GM12878 (cell line): ENCODE data around the gene HS6ST3. TPM values are rescaled to one million over a fixed set of nuclear protein-coding genes. Genes with fewer than 3 reads are reported as not detected.

Experiments used
- ATAC-seq: fragments of 200-7000 bp; cut with Tn5 transposase; 3 replicates; pipeline ENCODE4 v1.9.1; 2020; ENCODE audit warnings: mild to moderate bottlenecking, moderate library complexity
- BruUV-seq: library from RNA; stranded (reverse); fragments of 400-500 nt; replicated peaks from 2 replicates; lab custom pipeline; 2021; lab: Mats Ljungman, UMichigan
- CTCF ChIA-PET: fragments of 300-600 bp; sonication (Branson Sonifier 250); formaldehyde crosslinking; extraction: SDS; loops from one replicate; lab custom pipeline; 2021; ENCODE audit warnings: inconsistent platforms; lab: Yijun Ruan, JAX
- POLR2A ChIA-PET: fragments of 350-600 bp; formaldehyde crosslinking; extraction: SDS; loops from one replicate; lab custom pipeline; 2021; ENCODE audit warnings: inconsistent platforms; lab: Charles Lee
- RAD21 ChIA-PET: fragments of 300-600 bp; sonication (Branson Sonifier 250); formaldehyde crosslinking; loops from one replicate; lab custom pipeline; 2023; ENCODE audit warnings: antibody characterized with exemption; ENCODE audit not compliant: unreplicated experiment; lab: Charles Lee
- SMC1A ChIA-PET: fragments of 300-600 bp; sonication (Branson Sonifier 250); formaldehyde crosslinking; loops from one replicate; lab custom pipeline; 2023; ENCODE audit not compliant: unreplicated experiment, uncharacterized antibody; lab: Charles Lee
- DNase-seq: peaks from one replicate; pipeline ENCODE4 v3.0.0-alpha.2; 2011; ENCODE audit warnings: low read depth, low spot score
- FAIRE-seq: peaks from 3 replicates; lab custom pipeline; 2011; peaks lifted over from hg19 to GRCh38; lab: Jason Lieb, UNC
- H2AFZ ChIP-seq: 2 replicates; pipeline ENCODE4 v1.6.0; 2011; ENCODE audit warnings: low read depth, low read length, control low read depth; ENCODE audit not compliant: control insufficient read depth
- H3K27ac ChIP-seq: 2 replicates; pipeline ENCODE4 v1.5.1; 2011; ENCODE audit warnings: control low read depth; ENCODE audit not compliant: control insufficient read depth, insufficient read depth
- H3K27me3 ChIP-seq, 2 experiments: replicated peaks in 1 of 2; 2 replicates each; pipeline versions ENCODE4 v1.6.0 to v1.6.1; 2011; ENCODE audit warnings: low read length in 1 of 2; ENCODE audit not compliant: control insufficient read depth in 2 of 2, insufficient read depth in 2 of 2
- H3K36me3 ChIP-seq, 2 experiments: 2 replicates each; pipeline ENCODE4 v1.5.1; 2011; ENCODE audit warnings: low read length in 1 of 2; ENCODE audit not compliant: control insufficient read depth in 2 of 2, insufficient read depth in 2 of 2
- H3K4me1 ChIP-seq: 2 replicates; pipeline ENCODE4 v1.6.1; 2011; ENCODE audit warnings: mild to moderate bottlenecking, low read length, moderate library complexity, mixed read lengths; ENCODE audit not compliant: control insufficient read depth, insufficient read depth
- H3K4me2 ChIP-seq: 2 replicates; pipeline ENCODE4 v1.6.0; 2011; ENCODE audit warnings: control low read depth; ENCODE audit not compliant: control insufficient read depth, insufficient read depth
- H3K4me3 ChIP-seq: fragments of 200-600 bp; sonication (generic); 2 replicates; pipeline ENCODE4 v1.5.1; 2016
- H3K79me2 ChIP-seq: 2 replicates; pipeline ENCODE4 v1.6.0; 2011; ENCODE audit warnings: low read length; ENCODE audit not compliant: control insufficient read depth, insufficient read depth
- H3K9ac ChIP-seq: 2 replicates; pipeline ENCODE4 v1.8.0; 2011; ENCODE audit warnings: low read length, control low read depth, mixed read lengths; ENCODE audit not compliant: control insufficient read depth, insufficient read depth
- H3K9me3 ChIP-seq: replicated peaks from 3 replicates; pipeline ENCODE4 v1.5.1; 2011; ENCODE audit warnings: mild to moderate bottlenecking, low read length; ENCODE audit not compliant: control insufficient read depth, insufficient read depth
- H4K20me1 ChIP-seq: 2 replicates; pipeline ENCODE4 v1.6.0; 2011; ENCODE audit not compliant: control insufficient read depth, insufficient read depth
- CTCF ChIP-seq, 3 experiments: IDR thresholded peaks in 2 of 3; conservative IDR thresholded peaks in 1 of 3; 2 replicates each; pipeline ENCODE4 v1.5.1; 2011; ENCODE audit warnings: low read depth in 3 of 3, low read length in 3 of 3, mild to moderate bottlenecking in 3 of 3, control low read depth in 2 of 3, moderate library complexity in 2 of 3, inconsistent platforms in 1 of 3, mixed read lengths in 1 of 3; ENCODE audit not compliant: control insufficient read depth in 2 of 3, insufficient read depth in 1 of 3; ENCODE audit errors: extremely low read depth in 1 of 3
- EP300 ChIP-seq, 2 experiments: fragments of 150-350 bp in 1 of 2; IDR thresholded peaks; 2 replicates each; pipeline ENCODE4 v1.6.1; 2011 to 2012; ENCODE audit warnings: low read depth in 2 of 2, low read length in 2 of 2, borderline replicate concordance in 1 of 2, improper control_type of control experiment in 1 of 2, inconsistent platforms in 1 of 2; ENCODE audit not compliant: control insufficient read depth in 1 of 2
- ESRRA ChIP-seq: IDR thresholded peaks from 2 replicates; pipeline ENCODE4 v1.6.1; 2012; ENCODE audit warnings: mild to moderate bottlenecking, low read length, improper control_type of control experiment
- ETV6 ChIP-seq, 2 experiments: fragments of 450-650 bp in 1 of 2; IDR thresholded peaks in 1 of 2; conservative IDR thresholded peaks in 1 of 2; 2 replicates each; pipeline ENCODE4 v1.6.1; 2014; ENCODE audit warnings: antibody characterized with exemption in 1 of 2, borderline replicate concordance in 1 of 2, low read depth in 1 of 2, mild to moderate bottlenecking in 1 of 2, moderate library complexity in 1 of 2
- HCFC1 ChIP-seq: fragments of 150-350 bp; IDR thresholded peaks from 2 replicates; pipeline ENCODE4 v1.6.1; 2014; ENCODE audit warnings: low read length
- IKZF1 ChIP-seq: fragments of 450-650 bp; conservative IDR thresholded peaks from 2 replicates; pipeline ENCODE4 v1.6.1; 2017; ENCODE audit warnings: antibody characterized with exemption, mild to moderate bottlenecking
- IRF5 ChIP-seq: fragments of 450-650 bp; IDR thresholded peaks from 2 replicates; pipeline ENCODE4 v1.6.1; 2017; ENCODE audit warnings: borderline replicate concordance
- NRF1 ChIP-seq: conservative IDR thresholded peaks from 2 replicates; pipeline ENCODE4 v1.6.1; 2011; ENCODE audit warnings: mild to moderate bottlenecking, low read depth, low read length, improper control_type of control experiment
- RUNX3 ChIP-seq: IDR thresholded peaks from 2 replicates; pipeline ENCODE4 v1.6.1; 2012; ENCODE audit warnings: low read length, inconsistent platforms
- SRF ChIP-seq, 2 experiments: IDR thresholded peaks; 2 replicates each; pipeline ENCODE4 v1.6.1; 2011; ENCODE audit warnings: low read depth in 2 of 2, low read length in 2 of 2, mild to moderate bottlenecking in 1 of 2, moderate library complexity in 1 of 2
- TARDBP ChIP-seq: IDR thresholded peaks from 2 replicates; pipeline ENCODE4 v1.6.1; 2016; ENCODE audit warnings: borderline replicate concordance
- TCF12 ChIP-seq: IDR thresholded peaks from 2 replicates; pipeline ENCODE4 v1.6.1; 2011; ENCODE audit warnings: low read depth, mild to moderate bottlenecking, low read length
- WRNIP1 ChIP-seq: IDR thresholded peaks from 2 replicates; pipeline ENCODE4 v1.6.1; 2011; ENCODE audit warnings: low read depth, low read length, improper control_type of control experiment, borderline replicate concordance
- YY1 ChIP-seq: IDR thresholded peaks from 2 replicates; pipeline ENCODE4 v1.6.1; 2011; ENCODE audit warnings: low read depth, mild to moderate bottlenecking, low read length
- WGBS: methylation state at CpG from one replicate; pipeline ENCODE4 v1.1.6; 2016; ENCODE audit warnings: low lambda C conversion rate; ENCODE audit not compliant: insufficient replicate concordance, insufficient coverage; ENCODE audit errors: missing lambda C conversion rate; 5-methylcytosine and 5-hydroxymethylcytosine counted together
- in situ Hi-C: fragments of 300-500 bp; cut with MboI; formaldehyde crosslinking; loops from 9 replicates; pipeline ENCODE4 v1.14.3; 2018; ENCODE audit warnings: mixed read lengths
- intact Hi-C: fragments of 100-400 bp; cut with micrococcal nuclease; formaldehyde crosslinking; loops from one replicate; pipeline ENCODE4 v1.14.2; 2022; ENCODE audit not compliant: unreplicated experiment
- polyA plus RNA-seq, 11 experiments: library from polyadenylated mRNA; depleted of rRNA in 4 of 11; unstranded in 6 of 11; stranded (reverse) in 5 of 11; fragments of >200 nt; fragmentation: Nextera tagmentation in 4 of 11; fragmentation: Illumina TruSeq in 1 of 11; extraction: Ambion mirVana in 4 of 11; extraction: Trizol in 1 of 11; gene quantifications; 1 replicate in 1 of 11; 2 replicates in 10 of 11; pipeline versions ENCODE4 v1.2.1 to v1.2.3, GENCODE V29; 2011 to 2016; ENCODE audit warnings: inconsistent platforms in 2 of 11, missing spikeins in 2 of 11, low read depth in 1 of 11
- total RNA-seq, 4 experiments: library from RNA; depleted of rRNA in 3 of 4; stranded (reverse); fragments of >200 nt in 3 of 4; fragmentation: Illumina TruSeq in 1 of 4; extraction: Trizol in 1 of 4; gene quantifications; 2 replicates each; pipeline versions ENCODE4 v1.2.1 to v1.2.3, GENCODE V29; 2013 to 2021
- TF ChIP-seq, protein P1 (sequence below): IDR thresholded peaks from 2 replicates; pipeline ENCODE4 v1.6.1; 2012; ENCODE audit warnings: low read depth, low read length, improper control_type of control experiment

Gene HS6ST3
- total and polyA plus RNA-seq, 10 of the 15 experiments (the other 5 are each of a cell fraction or from before 2014, with no cell fraction given) = under 0.01 to 2.9 TPM; not detected in 8

GRCh38 chr13:96686286-96686685 is 596.4 kb downstream of the HS6ST3 start:
- Histone ChIP-seq H3K27me3 (no peaks in the 10 kb centered on the region), H3K4me2 (no peak overlapping the region), H2AFZ (no peak overlapping the region), H3K4me3 (no peak overlapping the region), H3K79me2 (no peaks in the 10 kb centered on the region), H4K20me1 (no peaks in the 10 kb centered on the region), H3K9ac (no peak overlapping the region), H3K9me3 (no peaks in the 10 kb centered on the region), H3K27ac (no peak overlapping the region), H3K36me3 (no peaks in the 10 kb centered on the region), H3K4me1 (no peaks in the 10 kb centered on the region)
- TF ChIP-seq SRF (IDR thresholded peaks at IDR 0.05; ENCODE audit: low read depth in 2 of 2, low read length in 2 of 2) = no peak
- no peak for TF ChIP-seq TCF12
- no peak for TF ChIP-seq IKZF1
- TF ChIP-seq YY1 = no peak
- TF ChIP-seq IRF5 = no peak
- 0% methylated on average over 2 of the region's 2 CpGs for WGBS
- CTCF ChIA-PET = no interaction called here
- in situ Hi-C loops (no loop called here), intact Hi-C loops (no loop called here)
- POLR2A ChIA-PET = no interaction called here
- RAD21 ChIA-PET = no interaction called here
- FAIRE-seq (no peak), DNase-seq (no peak), ATAC-seq (no peak)
- SMC1A ChIA-PET = no interaction called here
- BruUV-seq = no TSS peak

- Histone ChIP-seq H3K4me2 (no peak overlapping the region), H3K9ac (no peak overlapping the region), H3K4me1 (no peaks in the 10 kb centered on the region), H3K36me3 (no peaks in the 10 kb centered on the region), H2AFZ (no peak overlapping the region), H4K20me1 (no peaks in the 10 kb centered on the region), H3K27ac (no peak overlapping the region), H3K9me3 (no peaks in the 10 kb centered on the region), H3K27me3 (no peaks in the 10 kb centered on the region), H3K79me2 (no peaks in the 10 kb centered on the region), H3K4me3 (no peak overlapping the region)
- ATAC-seq (no peak), FAIRE-seq (no peak), DNase-seq (no peak)
- in situ Hi-C loops (no loop called here), intact Hi-C loops (no loop called here)
- ChIA-PET SMC1A (no interaction called here), POLR2A (no interaction called here), RAD21 (no interaction called here), CTCF (no interaction called here)
- no TSS peak for BruUV-seq
- 4% methylated on average over 3 of the region's 3 CpGs for WGBS
- TF ChIP-seq RUNX3 (no peak), EP300 (IDR thresholded peaks at IDR 0.05; ENCODE audit: borderline replicate concordance in 1 of 2, control insufficient read depth in 1 of 2, low read depth in 2 of 2, low read length in 2 of 2) (no peak), ETV6 (conservative IDR thresholded peaks at IDR 0.05 in 1 of 2, IDR thresholded peaks at IDR 0.05 in 1 of 2; ENCODE audit: borderline replicate concordance in 1 of 2, low read depth in 1 of 2) (no peak), NRF1 (no peak), WRNIP1 (no peak), ESRRA (no peak), TARDBP (no peak), CTCF (IDR thresholded peaks at IDR 0.05 in 2 of 3, conservative IDR thresholded peaks at IDR 0.05 in 1 of 3; ENCODE audit: control insufficient read depth in 2 of 3, extremely low read depth in 1 of 3, insufficient read depth in 1 of 3, low read depth in 3 of 3, low read length in 3 of 3) (no peak), HCFC1 (no peak)
- TF ChIP-seq, protein P1, sequence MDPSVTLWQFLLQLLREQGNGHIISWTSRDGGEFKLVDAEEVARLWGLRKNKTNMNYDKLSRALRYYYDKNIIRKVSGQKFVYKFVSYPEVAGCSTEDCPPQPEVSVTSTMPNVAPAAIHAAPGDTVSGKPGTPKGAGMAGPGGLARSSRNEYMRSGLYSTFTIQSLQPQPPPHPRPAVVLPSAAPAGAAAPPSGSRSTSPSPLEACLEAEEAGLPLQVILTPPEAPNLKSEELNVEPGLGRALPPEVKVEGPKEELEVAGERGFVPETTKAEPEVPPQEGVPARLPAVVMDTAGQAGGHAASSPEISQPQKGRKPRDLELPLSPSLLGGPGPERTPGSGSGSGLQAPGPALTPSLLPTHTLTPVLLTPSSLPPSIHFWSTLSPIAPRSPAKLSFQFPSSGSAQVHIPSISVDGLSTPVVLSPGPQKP = no peak
Measured at GRCh38 chr13:96687191-96687590, 597.3 kb downstream of the HS6ST3 start.
